Nephron progenitor cell (in vitro differentiated cells): ENCODE results near the gene TNN.
A peak's percentile ranks its signal among the peaks of the same experiment; 100 is the strongest.

ENCODE experiments used
- DNase-seq: peaks from one replicate; pipeline ENCODE4 v3.0.0; 2021
- H3K27ac Mint-ChIP-seq: 2 replicates; pipeline ENCODE4 v1.8.0; 2021; ENCODE audit warnings: mild to moderate bottlenecking, moderate library complexity, mixed read lengths
- H3K27me3 Mint-ChIP-seq: 2 replicates; pipeline ENCODE4 v1.8.0; 2021; ENCODE audit warnings: mild to moderate bottlenecking, low read depth, mixed read lengths; ENCODE audit not compliant: poor library complexity
- H3K36me3 Mint-ChIP-seq: 2 replicates; pipeline ENCODE4 v1.8.0; 2021; ENCODE audit warnings: low read depth, mixed read lengths
- H3K4me1 Mint-ChIP-seq: 2 replicates; pipeline ENCODE4 v1.8.0; 2021; ENCODE audit warnings: mixed read lengths
- H3K4me3 Mint-ChIP-seq: 2 replicates; pipeline ENCODE4 v1.8.0; 2021; ENCODE audit warnings: mild to moderate bottlenecking, moderate library complexity, mixed read lengths
- H3K9me3 Mint-ChIP-seq: 2 replicates; pipeline ENCODE4 v1.8.0; 2021; ENCODE audit warnings: mild to moderate bottlenecking, moderate library complexity, mixed read lengths
- CTCF ChIP-seq: fragments of 200-600 bp; sonication (generic); IDR thresholded peaks from 2 replicates; pipeline ENCODE4 v1.5.0; 2021; ENCODE audit warnings: antibody characterized with exemption

The TNN gene

GRCh38 chr1:175148068-175148467 lies 80.4 kb downstream of the TNN start:
- Mint-ChIP-seq H3K27me3 (peaks cover 61% of the 10 kb centered on the region), H3K4me1 (peaks cover 12% of the 10 kb centered on the region), H3K36me3 (no peaks in the 10 kb centered on the region), H3K9me3 (peaks cover 4% of the 10 kb centered on the region), H3K27ac (no peak overlapping the region), H3K4me3 (no peak overlapping the region)
- no peak for DNase-seq
- TF ChIP-seq CTCF = no peak

GRCh38 chr1:175150596-175151319 lies 83.1 kb downstream of the TNN start:
- no peak overlapping the region for H3K4me3 Mint-ChIP-seq
- no peak overlapping the region for H3K27ac Mint-ChIP-seq
- TF ChIP-seq CTCF = no peak
- peaks cover 69% of the 10 kb centered on the region for H3K27me3 Mint-ChIP-seq
- DNase-seq = no peak
- peaks cover 1% of the 10 kb centered on the region for H3K9me3 Mint-ChIP-seq
- H3K36me3 Mint-ChIP-seq = no peaks in the 10 kb centered on the region
- peaks cover 8% of the 10 kb centered on the region for H3K4me1 Mint-ChIP-seq

GRCh38 chr1:175152006-175152652 lies 84.5 kb downstream of the TNN start:
- peak; percentile 82 for DNase-seq
- Mint-ChIP-seq H3K27me3 (peaks cover 69% of the 10 kb centered on the region), H3K27ac (no peak overlapping the region), H3K9me3 (no peaks in the 10 kb centered on the region), H3K4me3 (no peak overlapping the region), H3K4me1 (no peaks in the 10 kb centered on the region), H3K36me3 (no peaks in the 10 kb centered on the region)
- peak; percentile 88 for TF ChIP-seq CTCF

- peaks cover 55% of the 10 kb centered on the region for H3K27me3 Mint-ChIP-seq
- peak; percentile 76 for DNase-seq
- no peak overlapping the region for H3K27ac Mint-ChIP-seq
These were observed 87.2 kb downstream of the TNN start for GRCh38 chr1:175154629-175155472.

GRCh38 chr1:175155473-175155856 lies 87.8 kb downstream of the TNN start:
- Mint-ChIP-seq H3K4me3 (no peak overlapping the region), H3K36me3 (no peaks in the 10 kb centered on the region), H3K27me3 (peaks cover 56% of the 10 kb centered on the region), H3K4me1 (peaks cover 11% of the 10 kb centered on the region), H3K9me3 (no peaks in the 10 kb centered on the region), H3K27ac (no peak overlapping the region)
- DNase-seq = no peak
- no peak for TF ChIP-seq CTCF

More at GRCh38 chr1:175154629-175155472, 87.2 kb downstream of the TNN start:
- TF ChIP-seq CTCF = peak; percentile 84
- H3K4me1 Mint-ChIP-seq = peaks cover 11% of the 10 kb centered on the region
- H3K36me3 Mint-ChIP-seq = no peaks in the 10 kb centered on the region
- H3K9me3 Mint-ChIP-seq = no peaks in the 10 kb centered on the region
- no peak overlapping the region for H3K4me3 Mint-ChIP-seq
